CD8-positive, alpha-beta memory T cell (primary cell): ENCODE results near the gene DENND2C. TPM values are rescaled to one million over a fixed set of nuclear protein-coding genes. Genes with fewer than 3 reads are reported as not detected.
"Not testable (repeated sequence)": the region's sequence is repeated elsewhere in the genome, so short reads cannot be mapped to it uniquely, and the experiment has no call there.

Experiments used
- CTCF ChIA-PET: fragments of 350-600 bp; sonication (Branson Sonifier 250); formaldehyde crosslinking; loops from one replicate; lab custom pipeline; 2021; ENCODE audit warnings: antibody characterized with exemption; lab: Charles Lee
- POLR2A ChIA-PET: fragments of 350-600 bp; sonication (Branson Sonifier 250); formaldehyde crosslinking; loops from one replicate; lab custom pipeline; 2021; ENCODE audit warnings: antibody characterized with exemption; lab: Charles Lee
- DNase-seq, 5 donors: peaks; one replicate each; pipeline versions ENCODE4 v3.0.0 to v3.0.0-alpha.2; 2020 to 2022; ENCODE audit warnings: mixed read lengths in 1 of 5
- H3K27ac ChIP-seq: one replicate; pipeline ENCODE4 v1.7.0; 2013; ENCODE audit warnings: low read depth, mild to moderate bottlenecking, low read length, moderate library complexity
- H3K27me3 ChIP-seq: 2 replicates; pipeline ENCODE4 v1.7.0; 2013; ENCODE audit warnings: low read length, mild to moderate bottlenecking; ENCODE audit not compliant: insufficient read depth, poor library complexity, severe bottlenecking
- H3K36me3 ChIP-seq: 2 replicates; pipeline ENCODE4 v1.7.0; 2013; ENCODE audit warnings: mild to moderate bottlenecking, low read length, moderate library complexity; ENCODE audit not compliant: insufficient read depth
- H3K4me1 ChIP-seq: 2 replicates; pipeline ENCODE4 v1.7.0; 2013; ENCODE audit warnings: mild to moderate bottlenecking, low read length, moderate library complexity; ENCODE audit not compliant: insufficient read depth
- H3K4me3 ChIP-seq: 2 replicates; pipeline ENCODE4 v1.7.0; 2013; ENCODE audit warnings: mild to moderate bottlenecking, low read length
- H3K9me3 ChIP-seq: 2 replicates; pipeline ENCODE4 v1.7.0; 2013; ENCODE audit warnings: mild to moderate bottlenecking, low read length
- H3K27ac Mint-ChIP-seq, 8 donors: one replicate each; pipeline ENCODE4 v1.8.0; 2020 to 2021; ENCODE audit warnings: mixed read lengths in 8 of 8, mild to moderate bottlenecking in 6 of 8, inconsistent platforms in 3 of 8, moderate library complexity in 3 of 8
- H3K27me3 Mint-ChIP-seq, 2 donors: one replicate each; pipeline ENCODE4 v1.8.0; 2020 to 2021; ENCODE audit warnings: mixed read lengths in 2 of 2, mild to moderate bottlenecking in 1 of 2, moderate library complexity in 1 of 2
- H3K36me3 Mint-ChIP-seq, 3 donors: one replicate each; pipeline ENCODE4 v1.8.0; 2020 to 2021; ENCODE audit warnings: mixed read lengths in 3 of 3, inconsistent platforms in 1 of 3, mild to moderate bottlenecking in 1 of 3
- H3K4me1 Mint-ChIP-seq, 3 donors: one replicate each; pipeline ENCODE4 v1.8.0; 2020 to 2021; ENCODE audit warnings: mixed read lengths in 3 of 3, inconsistent platforms in 1 of 3, mild to moderate bottlenecking in 1 of 3
- H3K4me3 Mint-ChIP-seq, 7 donors: one replicate each; pipeline ENCODE4 v1.8.0; 2020 to 2021; ENCODE audit warnings: mixed read lengths in 7 of 7, mild to moderate bottlenecking in 6 of 7, moderate library complexity in 4 of 7, inconsistent platforms in 2 of 7
- H3K9me3 Mint-ChIP-seq, 5 donors: one replicate each; pipeline ENCODE4 v1.8.0; 2020 to 2022; ENCODE audit warnings: mixed read lengths in 5 of 5, mild to moderate bottlenecking in 3 of 5, moderate library complexity in 2 of 5, inconsistent platforms in 1 of 5
- polyA plus RNA-seq: library from polyadenylated mRNA; unstranded; fragments of 300-500 nt; fragmentation: Illumina TruSeq; gene quantifications from one replicate; pipeline ENCODE4 v1.2.3, GENCODE V29; 2021
- total RNA-seq, 2 experiments: library from RNA; stranded (reverse); gene quantifications; one replicate each; pipeline ENCODE4 v1.2.3, GENCODE V29; 2021

DENND2C gene
- total and polyA plus RNA-seq, 3 experiments from 2014 or later: 0.47 to 0.75 (median 0.59) TPM

DNA sequence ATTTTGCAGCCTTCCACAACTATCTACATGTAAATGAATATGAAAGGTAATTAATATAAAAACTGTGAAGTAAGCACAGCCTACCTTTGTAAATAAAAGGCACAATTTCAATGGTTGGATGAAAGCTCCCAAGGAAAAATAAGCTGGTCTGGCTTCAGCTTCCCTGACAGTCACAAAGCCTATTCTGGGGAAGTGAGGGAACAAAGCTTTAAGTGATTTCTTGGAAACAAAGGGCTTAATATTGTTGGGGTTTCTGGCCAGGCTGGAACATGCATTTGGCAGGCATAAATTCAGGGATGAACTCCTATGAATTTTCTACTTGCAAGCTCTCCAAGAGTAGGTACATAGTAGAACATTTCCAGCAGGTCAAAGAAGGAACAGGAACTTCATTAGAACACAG, 105.7 kb downstream of the DENND2C start:
- CTCF ChIA-PET: no interaction called here

DNA sequence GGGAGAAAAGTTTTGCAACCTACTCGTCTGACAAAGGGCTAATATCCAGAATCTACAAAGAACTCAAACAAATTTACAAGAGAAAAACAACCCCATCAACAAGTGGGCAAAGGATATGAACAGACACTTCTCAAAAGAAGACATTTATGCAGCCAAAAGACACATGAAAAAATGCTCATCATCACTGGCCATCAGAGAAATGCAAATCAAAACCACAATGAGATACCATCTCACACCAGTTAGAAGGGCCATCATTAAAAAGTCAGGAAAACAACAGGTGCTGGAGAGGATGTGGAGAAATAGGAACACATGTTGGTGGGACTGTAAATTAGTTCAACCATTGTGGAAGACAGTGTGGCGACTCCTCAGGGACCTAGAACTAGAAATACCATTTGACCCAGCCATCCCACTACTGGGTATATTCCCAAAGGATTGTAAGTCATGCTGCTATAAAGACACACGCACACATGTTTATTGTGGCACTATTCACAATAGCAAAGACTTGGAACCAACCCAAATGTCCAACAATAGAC, 106.8 kb downstream of the DENND2C start:
- H3K27me3 ChIP-seq, H3K27ac ChIP-seq, CTCF ChIA-PET, DNase-seq, H3K4me1 Mint-ChIP-seq, H3K9me3 Mint-ChIP-seq, POLR2A ChIA-PET, H3K27ac Mint-ChIP-seq, H3K27me3 Mint-ChIP-seq, H3K9me3 ChIP-seq, H3K4me3 Mint-ChIP-seq, H3K4me3 ChIP-seq, H3K4me1 ChIP-seq: not testable (repeated sequence)
- peaks cover 24 to 35% (median 30%) of the 10 kb centered on the region in 3 donors for H3K36me3 Mint-ChIP-seq
- peaks cover 18% of the 10 kb centered on the region for H3K36me3 ChIP-seq

More for the DNA sequence above, 105.7 kb downstream of the DENND2C start:
- no peaks in the 10 kb centered on the region for H3K4me1 ChIP-seq
- H3K9me3 ChIP-seq: no peaks in the 10 kb centered on the region
- H3K4me3 ChIP-seq: no peak overlapping the region
- no peak overlapping the region for H3K4me3 Mint-ChIP-seq
- no peaks in the 10 kb centered on the region for H3K27me3 ChIP-seq
- peaks cover 27 to 45% (median 32%) of the 10 kb centered on the region in 3 donors for H3K36me3 Mint-ChIP-seq
- no peak overlapping the region for H3K27ac ChIP-seq
- peaks cover 0 to 6% (median 1%) of the 10 kb centered on the region in 5 donors for H3K9me3 Mint-ChIP-seq
- H3K27ac Mint-ChIP-seq: no peak overlapping the region
- POLR2A ChIA-PET: no interaction called here
- H3K36me3 ChIP-seq: peaks cover 25% of the 10 kb centered on the region
- no peaks in the 10 kb centered on the region for H3K27me3 Mint-ChIP-seq
- H3K4me1 Mint-ChIP-seq: peaks cover 0 to 1% (median 0%) of the 10 kb centered on the region in 3 donors
- DNase-seq: no peak

DNA sequence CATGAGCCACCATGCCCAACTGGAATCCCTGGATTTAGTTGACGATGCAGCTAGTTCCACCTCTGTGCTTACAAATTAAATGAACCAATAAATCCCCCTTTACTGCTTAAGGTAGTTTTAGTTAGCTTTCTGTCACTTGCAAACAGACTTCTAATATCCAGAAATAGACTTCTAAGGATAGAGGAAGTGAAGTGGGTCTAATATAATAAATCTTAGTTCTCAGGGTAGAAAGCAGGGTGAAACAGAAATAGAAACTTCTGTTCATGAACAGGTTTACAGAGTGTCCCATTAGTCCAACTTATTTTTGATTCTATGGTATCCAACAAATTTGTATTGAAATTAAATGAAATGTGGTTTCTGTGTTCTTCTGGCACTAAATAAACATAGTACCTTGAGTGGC, 108.5 kb downstream of the DENND2C start:
- no peaks in the 10 kb centered on the region for H3K27me3 ChIP-seq
- H3K4me3 ChIP-seq: no peak overlapping the region
- no peak overlapping the region for H3K27ac Mint-ChIP-seq
- no peaks in the 10 kb centered on the region for H3K4me1 Mint-ChIP-seq
- DNase-seq: no peak
- POLR2A ChIA-PET: no interaction called here
- CTCF ChIA-PET: interaction anchor here (1.4 kb wide), 1 partner anchor 215 kb away, joined by 5 read pairs; no protein-coding TSS in a partner anchor
- H3K27ac ChIP-seq: no peak overlapping the region
- no peaks in the 10 kb centered on the region for H3K9me3 ChIP-seq
- H3K4me1 ChIP-seq: no peaks in the 10 kb centered on the region
- peaks cover 6% of the 10 kb centered on the region for H3K36me3 ChIP-seq
- no peaks in the 10 kb centered on the region for H3K27me3 Mint-ChIP-seq
- peaks cover 0 to 6% (median 1%) of the 10 kb centered on the region in 5 donors for H3K9me3 Mint-ChIP-seq
- H3K4me3 Mint-ChIP-seq: no peak overlapping the region
- H3K36me3 Mint-ChIP-seq: peaks cover 10 to 19% (median 16%) of the 10 kb centered on the region in 3 donors

DNA sequence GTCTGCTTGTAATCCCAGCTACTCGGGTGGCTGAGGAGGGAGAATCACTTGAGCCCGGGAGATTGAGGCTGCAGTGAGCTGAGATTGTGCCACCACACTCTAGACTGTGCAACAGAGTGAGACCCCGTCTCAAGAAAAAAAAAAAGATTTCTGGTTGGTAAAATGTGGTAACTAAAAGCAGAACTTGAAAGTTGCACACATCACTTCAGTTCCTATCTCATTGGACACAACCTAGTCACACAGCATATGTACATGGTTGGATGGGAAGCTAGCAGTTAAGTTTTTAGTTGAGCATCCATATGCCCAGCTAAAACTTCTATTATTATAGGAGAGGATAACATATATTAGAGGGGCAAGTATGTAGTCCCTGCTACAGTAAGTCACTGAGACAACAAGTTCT, 110.5 kb downstream of the DENND2C start:
- Mint-ChIP-seq H3K27ac (no peak overlapping the region), H3K36me3 (peaks cover 0 to 2% (median 1%) of the 10 kb centered on the region in 3 donors), H3K9me3 (no peaks in the 10 kb centered on the region), H3K4me1 (no peaks in the 10 kb centered on the region), H3K4me3 (no peak overlapping the region), H3K27me3 (no peaks in the 10 kb centered on the region)
- Histone ChIP-seq H3K27me3 (no peaks in the 10 kb centered on the region), H3K27ac (no peak overlapping the region), H3K4me1 (no peaks in the 10 kb centered on the region), H3K4me3 (no peak overlapping the region), H3K9me3 (no peaks in the 10 kb centered on the region), H3K36me3 (no peaks in the 10 kb centered on the region)
- ChIA-PET POLR2A (no interaction called here), CTCF (interaction anchor here (1.0 to 1.8 kb wide), 2 partner anchors 9 to 212 kb away, joined by 3 to 9 read pairs; no protein-coding TSS in a partner anchor)
- no peak for DNase-seq

DNA sequence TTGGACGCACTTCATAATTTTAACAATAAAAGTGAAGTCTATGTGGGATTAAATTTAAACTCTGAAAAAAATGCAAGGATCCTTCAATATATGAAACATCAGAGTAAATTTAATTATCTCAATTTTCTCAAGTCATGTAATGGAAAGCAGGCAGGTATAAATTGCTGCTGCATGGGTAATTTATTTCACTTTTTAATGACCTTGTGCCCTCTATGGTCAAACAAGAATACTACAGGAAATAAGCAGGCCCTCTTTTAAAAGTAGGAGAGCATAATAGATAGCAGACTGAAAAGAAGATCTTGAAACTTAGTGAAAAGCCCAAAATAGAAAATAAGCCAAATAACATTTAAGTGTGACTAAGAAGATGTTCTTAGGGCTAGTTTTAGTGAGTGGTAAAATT, 111.3 kb downstream of the DENND2C start:
- H3K27me3 Mint-ChIP-seq: no peaks in the 10 kb centered on the region
- H3K27ac Mint-ChIP-seq: peak overlapping the region in 1 of 8 donors; percentile 29
- Histone ChIP-seq H3K4me1 (no peaks in the 10 kb centered on the region), H3K36me3 (no peaks in the 10 kb centered on the region), H3K4me3 (no peak overlapping the region), H3K27me3 (no peaks in the 10 kb centered on the region), H3K27ac (no peak overlapping the region), H3K9me3 (no peaks in the 10 kb centered on the region)
- no peaks in the 10 kb centered on the region for H3K4me1 Mint-ChIP-seq
- H3K9me3 Mint-ChIP-seq: no peaks in the 10 kb centered on the region
- DNase-seq: peak in 2 of 5 donors; percentile 14 to 17
- ChIA-PET CTCF (interaction anchor here (1.0 to 1.8 kb wide), 2 partner anchors 9 to 212 kb away, joined by 3 to 9 read pairs; no protein-coding TSS in a partner anchor), POLR2A (no interaction called here)
- H3K36me3 Mint-ChIP-seq: no peaks in the 10 kb centered on the region
- H3K4me3 Mint-ChIP-seq: no peak overlapping the region

DNA sequence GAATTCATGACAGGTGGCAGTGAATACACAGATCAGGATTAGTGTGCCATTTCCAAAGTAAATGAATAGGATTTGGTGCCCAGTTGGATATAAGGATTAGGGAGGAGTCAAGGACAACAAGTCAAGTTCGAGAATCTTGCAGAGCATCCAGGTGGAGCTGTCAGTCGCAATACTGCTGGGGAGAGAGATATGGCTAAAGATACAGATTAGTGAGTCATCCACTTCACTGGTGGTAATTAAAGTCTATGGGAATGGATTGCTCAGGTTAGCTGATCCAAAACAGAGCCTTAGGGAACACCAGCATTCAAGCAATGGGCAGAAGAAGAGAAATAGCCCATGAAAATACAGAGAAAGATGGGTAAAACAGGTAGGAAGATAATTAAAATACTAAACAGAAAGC, 115.3 kb downstream of the DENND2C start:
- H3K4me3 ChIP-seq: no peak overlapping the region
- no peaks in the 10 kb centered on the region for H3K9me3 Mint-ChIP-seq
- H3K27ac ChIP-seq: no peak overlapping the region
- peak overlapping the region in 1 of 8 donors; percentile 11 for H3K27ac Mint-ChIP-seq
- H3K9me3 ChIP-seq: no peaks in the 10 kb centered on the region
- ChIA-PET CTCF (no interaction called here), POLR2A (no interaction called here)
- H3K27me3 Mint-ChIP-seq: peaks cover 0 to 7% of the 10 kb centered on the region in 2 donors
- H3K27me3 ChIP-seq: no peaks in the 10 kb centered on the region
- H3K36me3 Mint-ChIP-seq: no peaks in the 10 kb centered on the region
- H3K36me3 ChIP-seq: no peaks in the 10 kb centered on the region
- no peak overlapping the region for H3K4me3 Mint-ChIP-seq
- no peak for DNase-seq
- no peaks in the 10 kb centered on the region for H3K4me1 Mint-ChIP-seq
- no peaks in the 10 kb centered on the region for H3K4me1 ChIP-seq

DNA sequence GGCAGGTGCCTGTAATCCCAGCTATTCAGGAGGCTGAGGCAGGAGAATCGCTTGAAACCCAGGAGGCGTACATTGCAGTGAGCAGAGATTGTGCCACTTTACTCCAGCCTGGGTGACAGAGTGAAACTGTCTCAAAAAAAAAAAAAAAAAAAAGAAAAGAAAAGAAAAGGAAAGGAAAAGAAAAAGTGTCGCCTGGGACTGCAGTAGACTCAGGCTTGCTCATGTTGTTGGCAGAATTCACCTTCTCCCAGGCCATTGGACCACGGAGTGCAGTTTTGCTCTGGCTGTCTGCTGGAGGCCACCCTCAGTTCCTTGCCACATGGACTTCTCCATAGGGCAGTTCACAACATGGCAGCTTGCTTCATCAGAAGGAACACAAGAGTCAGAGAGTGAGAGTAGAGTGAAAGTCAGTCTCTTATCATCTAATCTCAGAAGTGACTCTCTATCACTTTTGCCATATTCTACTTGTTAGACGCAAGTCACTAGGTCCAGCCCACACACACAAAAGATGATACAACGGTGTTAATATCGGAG, 117.7 kb downstream of the DENND2C start:
- no peak overlapping the region for H3K27ac ChIP-seq
- Mint-ChIP-seq H3K36me3 (no peaks in the 10 kb centered on the region), H3K27me3 (peaks cover 2 to 7% of the 10 kb centered on the region in 2 donors), H3K27ac (no peak overlapping the region), H3K4me3 (no peak overlapping the region), H3K9me3 (no peaks in the 10 kb centered on the region), H3K4me1 (no peaks in the 10 kb centered on the region)
- ChIA-PET POLR2A (no interaction called here), CTCF (no interaction called here)
- no peaks in the 10 kb centered on the region for H3K9me3 ChIP-seq
- no peaks in the 10 kb centered on the region for H3K27me3 ChIP-seq
- H3K36me3 ChIP-seq: no peaks in the 10 kb centered on the region
- no peaks in the 10 kb centered on the region for H3K4me1 ChIP-seq
- H3K4me3 ChIP-seq: no peak overlapping the region
- DNase-seq: no peak

DNA sequence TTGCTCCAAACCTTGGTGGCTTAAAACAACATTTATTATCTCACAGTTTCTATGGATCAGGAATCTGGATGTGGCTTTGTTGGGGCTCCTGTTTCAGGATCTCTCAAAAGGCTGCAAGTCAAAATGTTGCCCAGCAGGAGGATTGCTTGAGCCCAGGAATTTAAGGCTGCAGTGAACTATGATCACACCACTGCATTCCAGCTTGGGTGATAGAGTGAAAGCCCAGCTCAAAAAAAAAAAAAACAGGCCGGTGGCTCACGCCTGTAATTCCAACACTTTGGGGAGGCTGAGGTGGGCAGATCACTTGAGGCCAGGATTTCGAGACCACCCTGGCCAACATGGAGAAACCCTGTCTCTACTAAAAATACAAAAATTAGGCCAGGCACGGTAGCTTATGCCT, 118.4 kb downstream of the DENND2C start:
- Mint-ChIP-seq H3K27ac (no peak overlapping the region), H3K9me3 (no peaks in the 10 kb centered on the region), H3K4me1 (no peaks in the 10 kb centered on the region), H3K27me3 (peaks cover 2 to 7% of the 10 kb centered on the region in 2 donors), H3K4me3 (no peak overlapping the region), H3K36me3 (no peaks in the 10 kb centered on the region)
- ChIA-PET POLR2A (no interaction called here), CTCF (no interaction called here)
- Histone ChIP-seq H3K27me3 (no peaks in the 10 kb centered on the region), H3K4me3 (no peak overlapping the region), H3K27ac (no peak overlapping the region), H3K36me3 (no peaks in the 10 kb centered on the region), H3K9me3 (no peaks in the 10 kb centered on the region), H3K4me1 (no peaks in the 10 kb centered on the region)
- DNase-seq: no peak
